Eye (tissue), 1 donor: ENCODE results near the gene KCNQ1.

Experiments
- DNase-seq: peaks from one replicate; pipeline ENCODE4 v3.0.0-alpha.2; 2015

The KCNQ1 gene

GRCh38 chr11:2898366-2899079 is 453.7 kb downstream of the KCNQ1 start:
- DNase-seq, result no peak
